Measurements from ENCODE around the gene CDKN2AIP. TPM values are rescaled to one million over a fixed set of nuclear protein-coding genes. Genes with fewer than 3 reads are reported as not detected.

Gene CDKN2AIP
- total RNA-seq, 1 donor from 2014 or later: 35.3 TPM

DNA sequence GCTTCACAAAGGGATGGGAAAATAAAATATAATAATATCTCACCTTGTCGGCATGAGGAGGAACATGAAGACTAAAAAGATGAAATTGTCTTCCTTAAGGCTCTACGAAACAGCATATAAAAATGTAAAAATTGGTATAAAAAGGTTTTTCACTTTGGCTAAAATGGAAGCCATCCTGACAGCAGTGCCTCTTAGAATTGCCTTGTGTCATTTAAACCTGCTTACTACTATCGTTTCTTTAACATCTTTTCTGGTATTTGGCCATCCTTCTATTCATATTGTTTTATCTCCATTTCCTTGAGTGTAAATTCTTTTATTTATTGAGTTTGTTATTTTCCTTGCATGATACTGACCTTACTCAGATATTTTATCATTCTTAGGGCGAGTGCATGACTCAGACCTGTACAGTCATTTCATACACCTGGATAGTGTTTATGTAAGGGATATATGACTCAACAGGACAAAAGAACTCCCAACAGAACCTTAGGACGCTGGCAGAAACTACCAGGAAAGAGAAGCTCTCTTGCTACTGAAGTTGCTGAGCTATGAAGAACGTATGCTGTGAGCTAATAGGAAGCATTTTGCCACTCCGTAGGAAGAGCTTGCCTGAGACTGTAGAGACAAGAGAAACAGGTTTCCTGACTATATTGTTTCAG lies 5.8 kb upstream of the CDKN2AIP start:
- Histone ChIP-seq H4K20me1 (ENCODE audit: low read depth) (no peaks in the 10 kb centered on the region), H3K27ac (no peak overlapping the region), H3K9ac (no peak overlapping the region), H3K9me3 (ENCODE audit: low read depth) (no peaks in the 10 kb centered on the region), H3K79me2 (ENCODE audit: low read depth) (peaks cover 12% of the 10 kb centered on the region), H3F3A (ENCODE audit: low read depth) (peaks cover 18% of the 10 kb centered on the region), H3K4me3 (no peak overlapping the region), H3K36me3 (no peaks in the 10 kb centered on the region), H3K4me2 (no peak overlapping the region), H3K27me3 (no peaks in the 10 kb centered on the region), H2AFZ (replicated peaks) (no peak overlapping the region), H3K4me1 (peaks cover 23% of the 10 kb centered on the region)
- H3K27ac Mint-ChIP-seq: no peak overlapping the region
- no peak for TF ChIP-seq EZH2phosphoT487 (IDR thresholded peaks at IDR 0.05)
- no peak for TF ChIP-seq EZH2 (IDR thresholded peaks at IDR 0.05)
- no peak for TF ChIP-seq CTCF (IDR thresholded peaks at IDR 0.05)
- no peak for DNase-seq (ENCODE audit: low spot score)
- H3K4me3 Mint-ChIP-seq: no peak overlapping the region
- peaks cover 4% of the 10 kb centered on the region for H3K36me3 Mint-ChIP-seq
- peaks cover 10% of the 10 kb centered on the region for H3K27me3 Mint-ChIP-seq (ENCODE audit: insufficient read depth, low read depth)
- H3K4me1 Mint-ChIP-seq: peaks cover 37% of the 10 kb centered on the region
- peaks cover 9% of the 10 kb centered on the region for H3K9me3 Mint-ChIP-seq

- peaks cover 42% of the 10 kb centered on the region for H3F3A ChIP-seq (ENCODE audit: low read depth)
- H3K9me3 ChIP-seq (ENCODE audit: low read depth): no peaks in the 10 kb centered on the region
- no peaks in the 10 kb centered on the region for H3K27me3 ChIP-seq
- no peak overlapping the region for H3K4me3 ChIP-seq
- Mint-ChIP-seq H3K27ac (no peak overlapping the region), H3K4me3 (no peak overlapping the region), H3K27me3 (ENCODE audit: insufficient read depth, low read depth) (peaks cover 6% of the 10 kb centered on the region), H3K9me3 (no peaks in the 10 kb centered on the region), H3K36me3 (peaks cover 6% of the 10 kb centered on the region), H3K4me1 (peaks cover 34% of the 10 kb centered on the region)
- no peak overlapping the region for H3K4me2 ChIP-seq
- no peak overlapping the region for H3K9ac ChIP-seq
- H3K79me2 ChIP-seq (ENCODE audit: low read depth): peaks cover 27% of the 10 kb centered on the region
- H4K20me1 ChIP-seq (ENCODE audit: low read depth): peaks cover 13% of the 10 kb centered on the region
- peaks cover 26% of the 10 kb centered on the region for H3K4me1 ChIP-seq
- no peak for TF ChIP-seq EZH2phosphoT487 (IDR thresholded peaks at IDR 0.05)
- no peak for TF ChIP-seq CTCF (IDR thresholded peaks at IDR 0.05)
- TF ChIP-seq EZH2 (IDR thresholded peaks at IDR 0.05): no peak
- no peaks in the 10 kb centered on the region for H3K36me3 ChIP-seq
- no peak overlapping the region for H2AFZ ChIP-seq (replicated peaks)
- DNase-seq (ENCODE audit: low spot score): no peak
- H3K27ac ChIP-seq: no peak overlapping the region
Observed at GRCh38 chr4:183441276-183441675, 3.2 kb upstream of the CDKN2AIP start.

DNA sequence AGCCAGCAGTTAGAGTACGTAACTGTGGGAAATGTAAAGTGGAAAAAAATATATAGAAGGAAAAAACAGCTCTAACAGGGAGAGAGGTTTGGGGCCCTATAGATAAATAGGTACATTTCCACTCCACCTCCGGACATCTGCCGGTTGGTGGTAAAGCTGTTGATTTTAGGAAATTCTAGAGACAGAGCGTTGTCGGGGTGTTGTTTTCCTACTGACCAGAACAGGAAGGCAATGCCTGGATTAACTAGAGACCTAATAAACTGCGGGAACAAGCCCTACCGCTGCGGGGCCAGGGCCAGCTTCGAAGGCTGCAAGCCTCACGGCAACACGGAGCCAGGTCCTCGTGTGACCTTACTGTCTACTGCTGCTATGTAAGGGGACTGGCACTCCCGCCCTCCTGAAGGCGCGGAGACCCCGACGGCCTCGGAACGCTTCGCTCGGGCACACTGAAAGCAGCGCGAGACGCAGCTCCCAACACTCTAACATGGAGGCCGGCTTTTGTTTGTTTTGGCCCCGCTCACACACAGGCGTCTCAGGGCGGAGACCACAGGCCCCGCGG lies 702 bp upstream of the CDKN2AIP start:
- peak overlapping the region; percentile 96 for H3K9ac ChIP-seq
- H3F3A ChIP-seq (ENCODE audit: low read depth): peaks cover 48% of the 10 kb centered on the region
- peak overlapping the region; percentile 85 for H3K4me2 ChIP-seq
- TF ChIP-seq CTCF (IDR thresholded peaks at IDR 0.05): no peak
- TF ChIP-seq EZH2 (IDR thresholded peaks at IDR 0.05): no peak
- no peak for TF ChIP-seq EZH2phosphoT487 (IDR thresholded peaks at IDR 0.05)
- peak overlapping the region; percentile 96 for H3K27ac ChIP-seq
- peaks cover 40% of the 10 kb centered on the region for H3K4me1 Mint-ChIP-seq
- H3K27me3 ChIP-seq: no peaks in the 10 kb centered on the region
- peaks cover 21% of the 10 kb centered on the region for H3K4me1 ChIP-seq
- peak overlapping the region; percentile 99 for H3K4me3 Mint-ChIP-seq
- peak overlapping the region; percentile 86 for H3K4me3 ChIP-seq
- H3K9me3 Mint-ChIP-seq: no peaks in the 10 kb centered on the region
- peaks cover 17% of the 10 kb centered on the region for H3K36me3 ChIP-seq
- H3K79me2 ChIP-seq (ENCODE audit: low read depth): peaks cover 52% of the 10 kb centered on the region
- peaks cover 3% of the 10 kb centered on the region for H3K27me3 Mint-ChIP-seq (ENCODE audit: insufficient read depth, low read depth)
- H3K9me3 ChIP-seq (ENCODE audit: low read depth): no peaks in the 10 kb centered on the region
- no peak for DNase-seq (ENCODE audit: low spot score)
- peak overlapping the region; percentile 4 for H2AFZ ChIP-seq (replicated peaks)
- H3K36me3 Mint-ChIP-seq: peaks cover 23% of the 10 kb centered on the region
- H4K20me1 ChIP-seq (ENCODE audit: low read depth): peaks cover 19% of the 10 kb centered on the region
- H3K27ac Mint-ChIP-seq: peak overlapping the region; percentile 98
